Astrocyte (in vitro differentiated cells and primary cell): ENCODE data around the gene COX8A. TPM values are rescaled to one million over a fixed set of nuclear protein-coding genes. Genes with fewer than 3 reads are reported as not detected.
"Not testable (repeated sequence)": the region's sequence is repeated elsewhere in the genome, so short reads cannot be mapped to it uniquely, and the experiment has no call there.

Source experiments
- DNase-seq: peaks from one replicate; pipeline ENCODE4 v3.0.0-alpha.2; 2010; ENCODE audit warnings: low read depth
- FAIRE-seq: peaks from 2 replicates; lab custom pipeline; 2011; peaks lifted over from hg19 to GRCh38; lab: Jason Lieb, UNC
- H2AFZ ChIP-seq: 2 replicates; pipeline ENCODE4 v1.6.0; 2012; ENCODE audit warnings: low read depth, low read length, inconsistent platforms
- H3K27ac ChIP-seq: 2 replicates; pipeline ENCODE4 v1.5.1; 2011; ENCODE audit warnings: low read depth, low read length, inconsistent platforms
- H3K27me3 ChIP-seq: 2 replicates; pipeline ENCODE4 v1.6.0; 2011; ENCODE audit warnings: low read length, inconsistent platforms; ENCODE audit not compliant: insufficient read depth
- H3K36me3 ChIP-seq: 2 replicates; pipeline ENCODE4 v1.5.1; 2011; ENCODE audit warnings: low read length, inconsistent platforms; ENCODE audit not compliant: insufficient read depth
- H3K4me1 ChIP-seq: 2 replicates; pipeline ENCODE4 v1.5.1; 2011; ENCODE audit warnings: low read length, inconsistent platforms; ENCODE audit not compliant: insufficient read depth
- H3K4me2 ChIP-seq: 2 replicates; pipeline ENCODE4 v1.6.0; 2012; ENCODE audit warnings: low read length, inconsistent platforms
- H3K4me3 ChIP-seq: 2 replicates; pipeline ENCODE4 v1.5.1; 2011; ENCODE audit warnings: low read depth, mild to moderate bottlenecking, low read length, inconsistent platforms; ENCODE audit not compliant: insufficient read depth
- H3K79me2 ChIP-seq: 2 replicates; pipeline ENCODE4 v1.6.0; 2012; ENCODE audit warnings: mild to moderate bottlenecking, low read length, inconsistent platforms; ENCODE audit not compliant: insufficient read depth
- H3K9ac ChIP-seq: 2 replicates; pipeline ENCODE4 v1.6.0; 2012; ENCODE audit warnings: mild to moderate bottlenecking, low read length, inconsistent platforms
- H3K9me3 ChIP-seq: 2 replicates; pipeline ENCODE4 v1.5.1; 2012; ENCODE audit warnings: low read depth, mild to moderate bottlenecking, low read length, inconsistent platforms; ENCODE audit not compliant: insufficient read depth
- H4K20me1 ChIP-seq: 2 replicates; pipeline ENCODE4 v1.6.0; 2012; ENCODE audit warnings: low read length, inconsistent platforms; ENCODE audit not compliant: insufficient read depth
- H3K27ac Mint-ChIP-seq: one replicate; pipeline ENCODE4 v1.8.0; 2021; ENCODE audit warnings: mild to moderate bottlenecking, mixed read lengths; ENCODE audit not compliant: unreplicated experiment
- H3K27me3 Mint-ChIP-seq: one replicate; pipeline ENCODE4 v1.8.0; 2021; ENCODE audit warnings: low read depth, mixed read lengths; ENCODE audit not compliant: unreplicated experiment
- H3K36me3 Mint-ChIP-seq: one replicate; pipeline ENCODE4 v1.8.0; 2021; ENCODE audit warnings: low read depth, mixed read lengths; ENCODE audit not compliant: unreplicated experiment
- H3K4me1 Mint-ChIP-seq: one replicate; pipeline ENCODE4 v1.8.0; 2021; ENCODE audit warnings: low read depth, mixed read lengths; ENCODE audit not compliant: unreplicated experiment
- H3K4me3 Mint-ChIP-seq: one replicate; pipeline ENCODE4 v1.8.0; 2021; ENCODE audit warnings: mild to moderate bottlenecking, moderate library complexity, mixed read lengths; ENCODE audit not compliant: unreplicated experiment
- H3K9me3 Mint-ChIP-seq: one replicate; pipeline ENCODE4 v1.8.0; 2021; ENCODE audit warnings: mild to moderate bottlenecking, mixed read lengths; ENCODE audit not compliant: unreplicated experiment
- EZH2 ChIP-seq: IDR thresholded peaks from 2 replicates; pipeline ENCODE4 v1.6.1; 2012; ENCODE audit warnings: mild to moderate bottlenecking, low read length, inconsistent platforms; ENCODE audit not compliant: insufficient read depth
- total RNA-seq: library from RNA; stranded (reverse); gene quantifications from 2 replicates; pipeline ENCODE4 v1.2.1, GENCODE V29; 2021
- TF ChIP-seq, protein P1 (sequence below): IDR thresholded peaks from 2 replicates; pipeline ENCODE4 v1.5.1; 2011; ENCODE audit warnings: low read depth, mild to moderate bottlenecking, inconsistent platforms, low read length, moderate library complexity; ENCODE audit not compliant: insufficient read depth

COX8A gene
- total RNA-seq, 1 donor from 2014 or later = 274 TPM

DNA sequence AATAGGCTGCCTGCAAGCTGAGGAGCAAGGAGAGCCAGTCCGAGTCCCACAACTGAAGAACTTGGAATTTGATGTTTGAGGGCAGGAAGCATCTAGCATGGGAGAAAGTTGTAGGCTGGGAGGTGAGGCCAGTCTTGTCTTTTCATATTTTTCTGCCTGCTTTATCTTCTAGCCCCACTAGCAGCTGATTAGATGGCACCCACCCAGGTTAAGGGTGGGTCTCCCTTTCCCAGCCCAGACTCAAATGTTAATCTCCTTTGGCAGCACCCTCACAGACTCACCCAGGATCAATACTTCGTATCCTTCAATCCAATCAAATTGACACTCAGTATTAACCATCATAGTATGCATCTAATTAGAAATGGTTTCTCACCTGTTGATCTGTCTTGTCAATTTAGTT lies 5.0 kb upstream of the COX8A start:
- no peak overlapping the region for H3K27ac ChIP-seq
- H3K4me1 ChIP-seq = no peaks in the 10 kb centered on the region
- H3K79me2 ChIP-seq = peaks cover under 1% of the 10 kb centered on the region
- peaks cover 4% of the 10 kb centered on the region for H3K27me3 Mint-ChIP-seq
- H3K36me3 Mint-ChIP-seq = no peaks in the 10 kb centered on the region
- no peak overlapping the region for H2AFZ ChIP-seq
- H3K4me2 ChIP-seq = no peak overlapping the region
- H3K27ac Mint-ChIP-seq = no peak overlapping the region
- H3K36me3 ChIP-seq = no peaks in the 10 kb centered on the region
- H3K4me3 Mint-ChIP-seq = no peak overlapping the region
- H3K4me1 Mint-ChIP-seq = peaks cover 2% of the 10 kb centered on the region
- H4K20me1 ChIP-seq = no peaks in the 10 kb centered on the region
- DNase-seq (no peak), FAIRE-seq (no peak)
- H3K9me3 Mint-ChIP-seq = no peaks in the 10 kb centered on the region
- H3K27me3 ChIP-seq = no peaks in the 10 kb centered on the region
- no peaks in the 10 kb centered on the region for H3K9me3 ChIP-seq
- TF ChIP-seq, protein P1, sequence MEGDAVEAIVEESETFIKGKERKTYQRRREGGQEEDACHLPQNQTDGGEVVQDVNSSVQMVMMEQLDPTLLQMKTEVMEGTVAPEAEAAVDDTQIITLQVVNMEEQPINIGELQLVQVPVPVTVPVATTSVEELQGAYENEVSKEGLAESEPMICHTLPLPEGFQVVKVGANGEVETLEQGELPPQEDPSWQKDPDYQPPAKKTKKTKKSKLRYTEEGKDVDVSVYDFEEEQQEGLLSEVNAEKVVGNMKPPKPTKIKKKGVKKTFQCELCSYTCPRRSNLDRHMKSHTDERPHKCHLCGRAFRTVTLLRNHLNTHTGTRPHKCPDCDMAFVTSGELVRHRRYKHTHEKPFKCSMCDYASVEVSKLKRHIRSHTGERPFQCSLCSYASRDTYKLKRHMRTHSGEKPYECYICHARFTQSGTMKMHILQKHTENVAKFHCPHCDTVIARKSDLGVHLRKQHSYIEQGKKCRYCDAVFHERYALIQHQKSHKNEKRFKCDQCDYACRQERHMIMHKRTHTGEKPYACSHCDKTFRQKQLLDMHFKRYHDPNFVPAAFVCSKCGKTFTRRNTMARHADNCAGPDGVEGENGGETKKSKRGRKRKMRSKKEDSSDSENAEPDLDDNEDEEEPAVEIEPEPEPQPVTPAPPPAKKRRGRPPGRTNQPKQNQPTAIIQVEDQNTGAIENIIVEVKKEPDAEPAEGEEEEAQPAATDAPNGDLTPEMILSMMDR = no peak
- TF ChIP-seq EZH2 = no peak
- no peak overlapping the region for H3K9ac ChIP-seq
- H3K4me3 ChIP-seq = no peak overlapping the region

DNA sequence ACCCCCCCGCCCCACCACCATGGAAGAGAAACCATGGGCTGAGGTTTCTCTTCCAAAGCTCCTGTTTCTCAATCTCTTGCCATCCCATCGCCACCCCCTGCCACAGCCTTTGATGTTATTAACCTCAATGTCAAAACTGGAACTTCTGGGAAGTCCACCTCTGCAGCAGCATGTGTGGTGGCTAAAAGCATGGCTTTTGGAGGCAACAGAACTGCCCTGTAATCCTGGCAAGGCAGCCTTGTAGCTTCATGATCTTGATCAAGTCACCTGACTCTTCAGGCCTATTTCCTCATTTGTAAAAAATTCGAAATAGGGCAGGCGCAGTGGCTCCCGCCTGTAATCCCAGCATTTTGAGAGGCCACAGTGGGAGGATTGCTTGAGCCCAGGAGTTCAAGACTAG lies 3.5 kb upstream of the COX8A start:
- DNase-seq (no peak), FAIRE-seq (no peak)
- Mint-ChIP-seq H3K4me1 (peaks cover 3% of the 10 kb centered on the region), H3K9me3 (no peaks in the 10 kb centered on the region), H3K27ac (no peak overlapping the region), H3K36me3 (peaks cover 2% of the 10 kb centered on the region), H3K27me3 (peaks cover 4% of the 10 kb centered on the region), H3K4me3 (no peak overlapping the region)
- H3K4me3 ChIP-seq = no peak overlapping the region
- peaks cover 2% of the 10 kb centered on the region for H3K4me1 ChIP-seq
- no peaks in the 10 kb centered on the region for H3K36me3 ChIP-seq
- H3K9ac ChIP-seq = no peak overlapping the region
- TF ChIP-seq, protein P1 = no peak
- no peak for TF ChIP-seq EZH2
- H3K79me2 ChIP-seq = peaks cover 15% of the 10 kb centered on the region
- no peak overlapping the region for H3K27ac ChIP-seq
- no peak overlapping the region for H2AFZ ChIP-seq
- H3K27me3 ChIP-seq = no peaks in the 10 kb centered on the region
- peaks cover 9% of the 10 kb centered on the region for H4K20me1 ChIP-seq
- H3K9me3 ChIP-seq = no peaks in the 10 kb centered on the region
- H3K4me2 ChIP-seq = no peak overlapping the region

DNA sequence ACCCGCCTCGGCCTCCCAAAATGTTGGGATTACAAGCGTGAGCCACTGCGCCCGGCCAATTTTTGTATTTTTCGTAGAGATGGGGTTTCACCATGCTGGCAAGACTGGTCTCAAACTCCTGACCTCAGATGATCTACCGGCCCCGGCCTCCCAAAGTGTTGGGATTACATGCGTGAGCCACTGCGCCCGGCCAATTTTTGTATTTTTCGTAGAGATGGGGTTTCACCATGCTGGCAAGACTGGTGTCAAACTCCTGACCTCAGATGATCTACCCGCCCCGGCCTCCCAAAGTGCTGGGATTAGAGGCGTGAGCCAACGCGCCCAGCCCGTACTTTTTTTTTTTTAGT lies 535 bp upstream of the COX8A start:
- H3K9me3 Mint-ChIP-seq, H3K36me3 ChIP-seq, H3K27ac ChIP-seq, H3K9ac ChIP-seq, H3K27me3 ChIP-seq, DNase-seq, H3K27me3 Mint-ChIP-seq, H3K4me3 ChIP-seq, H3K36me3 Mint-ChIP-seq, H3K9me3 ChIP-seq, FAIRE-seq: not testable (repeated sequence)
- Histone ChIP-seq H2AFZ (peak overlapping the region; percentile 60), H3K4me1 (peaks cover 13% of the 10 kb centered on the region), H3K4me2 (peak overlapping the region; percentile 77), H4K20me1 (peaks cover 24% of the 10 kb centered on the region), H3K79me2 (peaks cover 43% of the 10 kb centered on the region)
- peak overlapping the region; percentile 99 for H3K4me3 Mint-ChIP-seq
- H3K4me1 Mint-ChIP-seq = peaks cover 10% of the 10 kb centered on the region
- peak overlapping the region; percentile 98 for H3K27ac Mint-ChIP-seq
